OCI-LY7 (cell line): ENCODE results near the gene CKAP2L. TPM values are rescaled to one million over a fixed set of nuclear protein-coding genes. Genes with fewer than 3 reads are reported as not detected.

ENCODE experiments used
- BruUV-seq: library from RNA; stranded (reverse); fragments of 400-500 nt; replicated peaks from 2 replicates; lab custom pipeline; 2021; lab: Mats Ljungman, UMichigan
- CTCF ChIA-PET: fragments of 300-600 bp; sonication (Branson Sonifier 250); formaldehyde crosslinking; loops from one replicate; lab custom pipeline; 2022; ENCODE audit warnings: antibody characterized with exemption; ENCODE audit not compliant: unreplicated experiment; lab: Charles Lee
- POLR2A ChIA-PET: fragments of 300-600 bp; sonication (Branson Sonifier 250); formaldehyde crosslinking; loops from one replicate; lab custom pipeline; 2022; ENCODE audit warnings: antibody characterized with exemption; lab: Charles Lee
- DNase-seq: peaks from one replicate; pipeline ENCODE4 v3.0.0-alpha.2; 2015; ENCODE audit warnings: low spot score
- H2AFZ ChIP-seq: fragments of 200-600 bp; sonication (generic), shearing (Covaris generic); 2 replicates; pipeline ENCODE4 v1.6.1; 2014; ENCODE audit warnings: mild to moderate bottlenecking, antibody characterized with exemption, low read length, moderate library complexity
- H3K27ac ChIP-seq: fragments of 200-600 bp; sonication (generic); 2 replicates; pipeline ENCODE4 v1.5.1; 2014; ENCODE audit warnings: mixed run types, low read depth, mild to moderate bottlenecking, moderate library complexity, low read length, inconsistent platforms; ENCODE audit not compliant: poor library complexity, severe bottlenecking
- H3K36me3 ChIP-seq: fragments of 200-600 bp; sonication (generic); 2 replicates; pipeline ENCODE4 v1.6.1; 2014; ENCODE audit warnings: mild to moderate bottlenecking, antibody characterized with exemption, low read length, moderate library complexity, mixed read lengths; ENCODE audit not compliant: insufficient read depth
- H3K4me1 ChIP-seq: fragments of 200-600 bp; sonication (generic); 2 replicates; pipeline ENCODE4 v1.5.1; 2014; ENCODE audit warnings: mild to moderate bottlenecking, low read length; ENCODE audit not compliant: insufficient read depth, poor library complexity, severe bottlenecking
- H3K4me2 ChIP-seq: fragments of 200-600 bp; sonication (generic); 2 replicates; pipeline ENCODE4 v1.6.1; 2014; ENCODE audit warnings: mild to moderate bottlenecking, low read length
- H3K4me3 ChIP-seq: fragments of 200-600 bp; sonication (generic); 2 replicates; pipeline ENCODE4 v1.5.1; 2014; ENCODE audit warnings: mild to moderate bottlenecking, low read depth, low read length; ENCODE audit not compliant: poor library complexity, severe bottlenecking
- H3K79me2 ChIP-seq: fragments of 200-600 bp; sonication (generic); 2 replicates; pipeline ENCODE4 v1.6.1; 2016; ENCODE audit warnings: low read depth, mild to moderate bottlenecking, low read length, moderate library complexity, mixed read lengths; ENCODE audit not compliant: insufficient read depth
- H3K9me2 ChIP-seq: fragments of 200-600 bp; sonication (generic); 2 replicates; pipeline ENCODE4 v1.6.1; 2016; ENCODE audit warnings: mild to moderate bottlenecking, low read length, mixed read lengths; ENCODE audit not compliant: insufficient read depth
- H3K9me3 ChIP-seq: fragments of 200-600 bp; sonication (generic); 2 replicates; pipeline ENCODE4 v1.6.1; 2014; ENCODE audit warnings: mild to moderate bottlenecking, mixed run types, low read length, mixed read lengths
- H4K20me1 ChIP-seq: fragments of 200-600 bp; sonication (generic); 2 replicates; pipeline ENCODE4 v1.6.1; 2014; ENCODE audit warnings: mild to moderate bottlenecking, antibody characterized with exemption, low read length, moderate library complexity, mixed read lengths; ENCODE audit not compliant: insufficient read depth
- CTCF ChIP-seq: fragments of 200-600 bp; sonication (generic); conservative IDR thresholded peaks from 2 replicates; pipeline ENCODE4 v1.5.1; 2014; ENCODE audit warnings: mild to moderate bottlenecking, antibody characterized with exemption, low read length, moderate library complexity, mixed read lengths
- EZH2phosphoT487 ChIP-seq: fragments of 200-600 bp; sonication (generic); IDR thresholded peaks from 2 replicates; pipeline ENCODE4 v1.6.1; 2018; ENCODE audit warnings: low read depth, borderline replicate concordance, mild to moderate bottlenecking, mixed run types, antibody characterized with exemption, low read length, moderate library complexity, mixed read lengths
- intact Hi-C: fragments of 100-400 bp; cut with micrococcal nuclease; formaldehyde crosslinking; loops from one replicate; pipeline ENCODE4 v1.10.0; 2022; ENCODE audit not compliant: unreplicated experiment
- total RNA-seq, 2 experiments: library from RNA; depleted of rRNA in 1 of 2; stranded (reverse); fragments of >200 nt in 1 of 2; shearing (Covaris generic) in 1 of 2; gene quantifications; 2 replicates each; pipeline ENCODE4 v1.2.3, GENCODE V29; 2014 to 2022

Gene CKAP2L
- total RNA-seq, 2 experiments from 2014 or later, result 31.8 to 61.8 TPM

- Histone ChIP-seq H3K4me3 (no peak overlapping the region), H3K4me2 (no peak overlapping the region), H4K20me1 (peaks cover 2% of the 10 kb centered on the region; the same call in 1 of the 2 replicates), H3K27ac (no peak overlapping the region), H3K79me2 (peaks cover 13% of the 10 kb centered on the region), H2AFZ (no peak overlapping the region), H3K9me2 (no peaks in the 10 kb centered on the region), H3K36me3 (0 out of 2 replicates have a peak, but pooled peaks cover 12% of the 10 kb centered on the region), H3K9me3 (peaks cover 9% of the 10 kb centered on the region; the same call in 1 of the 2 replicates), H3K4me1 (peaks cover 27% of the 10 kb centered on the region)
- CTCF ChIA-PET, result no interaction called here
- POLR2A ChIA-PET, result no interaction called here
- intact Hi-C loops, result no loop called here
- TF ChIP-seq CTCF (no peak), EZH2phosphoT487 (no peak)
- BruUV-seq, result no TSS peak
- no peak for DNase-seq
Measured at GRCh38 chr2:112767693-112768330, 3.4 kb upstream of the CKAP2L start.

GRCh38 chr2:112765251-112765650, 842 bp upstream of the CKAP2L start:
- intact Hi-C loops, result no loop called here
- peak overlapping the region; percentile 55 for H3K27ac ChIP-seq
- peaks cover 9% of the 10 kb centered on the region; the same call in 1 of the 2 replicates for H3K9me3 ChIP-seq
- H3K4me3 ChIP-seq, result peak overlapping the region; percentile 82
- H3K4me2 ChIP-seq, result peak overlapping the region; percentile 76
- CTCF ChIA-PET, result no interaction called here
- peak; percentile 18 for DNase-seq
- peak overlapping the region; percentile 85 for H2AFZ ChIP-seq
- H3K9me2 ChIP-seq, result no peaks in the 10 kb centered on the region
- TF ChIP-seq EZH2phosphoT487 (no peak), CTCF (no peak)
- H3K36me3 ChIP-seq, result peaks cover 27% of the 10 kb centered on the region
- no TSS peak for BruUV-seq
- H3K79me2 ChIP-seq, result peaks cover 37% of the 10 kb centered on the region
- H3K4me1 ChIP-seq, result peaks cover 34% of the 10 kb centered on the region
- POLR2A ChIA-PET, result interaction anchor here (0.6 to 1.0 kb wide), 2 partner anchors 117 to 120 kb away, joined by 3 to 4 read pairs; no protein-coding TSS in a partner anchor
- H4K20me1 ChIP-seq, result peaks cover 7% of the 10 kb centered on the region; the same call in 1 of the 2 replicates

- H2AFZ ChIP-seq, result no peak overlapping the region
- H3K79me2 ChIP-seq, result peaks cover 38% of the 10 kb centered on the region
Measured at GRCh38 chr2:112762276-112762675, 2.1 kb downstream of the CKAP2L start.

More at GRCh38 chr2:112762276-112762675, 2.1 kb downstream of the CKAP2L start:
- Histone ChIP-seq H3K4me1 (peaks cover 22% of the 10 kb centered on the region), H3K36me3 (peaks cover 51% of the 10 kb centered on the region), H3K4me3 (peak overlapping the region; percentile 82), H4K20me1 (peaks cover 7% of the 10 kb centered on the region; the same call in 1 of the 2 replicates), H3K9me3 (no peaks in the 10 kb centered on the region; the same call in 1 of the 2 replicates), H3K4me2 (peak overlapping the region; percentile 90), H3K9me2 (no peaks in the 10 kb centered on the region), H3K27ac (no peak overlapping the region)
- ChIA-PET CTCF (no interaction called here), POLR2A (interaction anchor here (1.5 to 1.6 kb wide), 2 partner anchors 9 to 11 kb away, joined by 3 to 9 read pairs; no protein-coding TSS in a partner anchor)
- intact Hi-C loops, result loop anchor here (5.0 kb wide), 2 partner anchors 115 to 880 kb away; partner anchors contain the start of genes ANAPC1 and SLC20A1
- no peak for TF ChIP-seq EZH2phosphoT487
- TF ChIP-seq CTCF, result no peak
- no TSS peak for BruUV-seq
- DNase-seq, result no peak
